H1 (cell line): Measurements from ENCODE around the gene DYNC1I1. TPM values are rescaled to one million over a fixed set of nuclear protein-coding genes. Genes with fewer than 3 reads are reported as not detected.

Experiments
- GABPA ChIP-seq: IDR thresholded peaks from 2 replicates; pipeline ENCODE4 v1.6.1; 2011; ENCODE audit warnings: mild to moderate bottlenecking, low read length, moderate library complexity, borderline replicate concordance; ENCODE audit not compliant: insufficient read depth
- polyA plus RNA-seq, 7 experiments: library from polyadenylated mRNA; depleted of rRNA in 3 of 7; stranded (reverse) in 5 of 7; unstranded in 2 of 7; fragments of >200 nt in 5 of 7; fragments of 200-250 nt in 2 of 7; gene quantifications; 1 replicate in 5 of 7; 2 replicates in 1 of 7; 4 replicates in 1 of 7; pipeline versions ENCODE4 v1.2.1 to v1.2.3, GENCODE V29; 2011 to 2013; ENCODE audit warnings: missing spikeins in 2 of 7, mixed read lengths in 2 of 7
- total RNA-seq: library from RNA; stranded (reverse); fragmentation: NEBNext Ultra II Directional; extraction: Animal tissue kit (Norgen Biotek cat#: 25700); gene quantifications from 2 replicates; pipeline ENCODE4 v1.2.1, GENCODE V29; 2021
- TF ChIP-seq, protein P1 (sequence below): IDR thresholded peaks from 2 replicates; pipeline ENCODE4 v1.6.1; 2012; ENCODE audit warnings: inconsistent platforms

DYNC1I1 gene
- total and polyA plus RNA-seq, 2 of the 8 experiments (the other 6 are each of a cell fraction or from before 2014, with no cell fraction given), result 0.45 to 0.58 TPM

DNA sequence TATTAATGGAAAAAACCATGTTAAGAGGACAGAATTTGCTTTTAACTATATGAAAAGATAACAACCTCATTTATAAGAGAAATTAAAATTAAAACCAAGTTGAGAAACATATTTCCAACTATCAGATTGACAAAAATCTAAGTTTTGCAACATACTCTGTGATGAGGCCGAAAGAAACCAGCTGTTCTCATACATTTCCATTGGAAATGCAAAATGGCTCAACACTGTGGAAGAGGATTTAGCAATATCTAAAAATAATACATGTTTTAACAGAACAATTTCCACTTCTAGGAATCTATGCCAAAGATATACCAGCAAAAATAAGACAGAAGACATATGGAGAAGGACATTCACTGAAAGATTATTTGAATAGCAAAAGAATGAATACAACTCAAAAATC, 268.8 kb downstream of the DYNC1I1 start (continued):
- no peak for TF ChIP-seq GABPA
- TF ChIP-seq, protein P1, sequence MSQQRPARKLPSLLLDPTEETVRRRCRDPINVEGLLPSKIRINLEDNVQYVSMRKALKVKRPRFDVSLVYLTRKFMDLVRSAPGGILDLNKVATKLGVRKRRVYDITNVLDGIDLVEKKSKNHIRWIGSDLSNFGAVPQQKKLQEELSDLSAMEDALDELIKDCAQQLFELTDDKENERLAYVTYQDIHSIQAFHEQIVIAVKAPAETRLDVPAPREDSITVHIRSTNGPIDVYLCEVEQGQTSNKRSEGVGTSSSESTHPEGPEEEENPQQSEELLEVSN, result no peak
